PC-9 (cell line): ENCODE results near the gene TPI1. TPM values are rescaled to one million over a fixed set of nuclear protein-coding genes. Genes with fewer than 3 reads are reported as not detected.
A peak's percentile ranks its signal among the peaks of the same experiment; 100 is the strongest.

Source experiments
- BruUV-seq: library from RNA; stranded (reverse); fragments of 400-500 nt; replicated peaks from 2 replicates; lab custom pipeline; 2021; lab: Mats Ljungman, UMichigan
- CTCF ChIA-PET: fragments of 300-600 bp; sonication (Branson Sonifier 250); formaldehyde crosslinking; loops from one replicate; lab custom pipeline; 2022; ENCODE audit warnings: antibody characterized with exemption; lab: Charles Lee
- POLR2A ChIA-PET: fragments of 300-600 bp; sonication (Branson Sonifier 250); formaldehyde crosslinking; loops from one replicate; lab custom pipeline; 2022; ENCODE audit warnings: antibody characterized with exemption; ENCODE audit not compliant: unreplicated experiment; lab: Charles Lee
- DNase-seq, 2 experiments: peaks; one replicate each; pipeline versions ENCODE4 v3.0.0 to v3.0.0-alpha.2; 2015 to 2022; ENCODE audit warnings: mixed read lengths in 1 of 2
- H2AFZ ChIP-seq: fragments of 200-600 bp; sonication (generic); 2 replicates; pipeline ENCODE4 v1.8.1; 2017; ENCODE audit warnings: antibody characterized with exemption
- H3F3A ChIP-seq: fragments of 200-600 bp; sonication (generic); 2 replicates; pipeline ENCODE4 v1.8.1; 2017; ENCODE audit warnings: antibody characterized with exemption, mild to moderate bottlenecking, low read depth; ENCODE audit not compliant: insufficient read depth
- H3K27ac ChIP-seq: fragments of 200-600 bp; sonication (generic); 2 replicates; pipeline ENCODE4 v1.6.1; 2016; ENCODE audit warnings: mixed run types
- H3K27me3 ChIP-seq: fragments of 200-600 bp; sonication (generic); 2 replicates; pipeline ENCODE4 v1.6.1; 2016; ENCODE audit warnings: low read depth, mixed run types; ENCODE audit not compliant: insufficient read depth
- H3K36me3 ChIP-seq: fragments of 200-600 bp; sonication (generic); 2 replicates; pipeline ENCODE4 v1.6.1; 2016; ENCODE audit warnings: low read depth, mixed run types
- H3K4me1 ChIP-seq: fragments of 200-600 bp; sonication (generic); replicated peaks from 2 replicates; pipeline ENCODE4 v1.6.1; 2016; ENCODE audit warnings: mixed run types; ENCODE audit not compliant: insufficient read depth
- H3K4me2 ChIP-seq: fragments of 200-600 bp; sonication (generic); 2 replicates; pipeline ENCODE4 v1.6.1; 2017; ENCODE audit warnings: mixed run types
- H3K4me3 ChIP-seq: fragments of 200-600 bp; sonication (generic); 2 replicates; pipeline ENCODE4 v1.6.1; 2016; ENCODE audit warnings: mixed run types
- H3K79me2 ChIP-seq: fragments of 200-600 bp; sonication (generic); 2 replicates; pipeline ENCODE4 v1.6.1; 2017; ENCODE audit warnings: low read depth, mixed run types
- H3K9me2 ChIP-seq: fragments of 200-600 bp; sonication (generic); 2 replicates; pipeline ENCODE4 v1.8.1; 2017; ENCODE audit warnings: mild to moderate bottlenecking; ENCODE audit not compliant: insufficient read depth
- H3K9me3 ChIP-seq: fragments of 200-600 bp; sonication (generic); 2 replicates; pipeline ENCODE4 v1.8.1; 2016; ENCODE audit warnings: low read depth; ENCODE audit not compliant: insufficient read depth
- H4K20me1 ChIP-seq: fragments of 200-600 bp; sonication (generic); 2 replicates; pipeline ENCODE4 v1.8.1; 2017; ENCODE audit not compliant: insufficient read depth
- EZH2 ChIP-seq: fragments of 200-600 bp; sonication (generic); IDR thresholded peaks from 2 replicates; pipeline ENCODE4 v1.8.0; 2017; ENCODE audit warnings: antibody characterized with exemption, low read depth
- intact Hi-C: fragments of 100-400 bp; cut with micrococcal nuclease; formaldehyde crosslinking; loops from one replicate; pipeline ENCODE4 v1.10.0; 2022; ENCODE audit not compliant: unreplicated experiment
- total RNA-seq: library from RNA; stranded (reverse); gene quantifications from 2 replicates; pipeline ENCODE4 v1.2.3, GENCODE V29; 2021
- TF ChIP-seq, protein P1 (sequence below): fragments of 200-600 bp; sonication (generic); conservative IDR thresholded peaks from 2 replicates; pipeline ENCODE4 v1.6.1; 2017; ENCODE audit warnings: mixed run types, antibody characterized with exemption, mild to moderate bottlenecking, moderate library complexity

The TPI1 gene
- total RNA-seq, 1 experiment from 2014 or later = 1,199 TPM

DNA sequence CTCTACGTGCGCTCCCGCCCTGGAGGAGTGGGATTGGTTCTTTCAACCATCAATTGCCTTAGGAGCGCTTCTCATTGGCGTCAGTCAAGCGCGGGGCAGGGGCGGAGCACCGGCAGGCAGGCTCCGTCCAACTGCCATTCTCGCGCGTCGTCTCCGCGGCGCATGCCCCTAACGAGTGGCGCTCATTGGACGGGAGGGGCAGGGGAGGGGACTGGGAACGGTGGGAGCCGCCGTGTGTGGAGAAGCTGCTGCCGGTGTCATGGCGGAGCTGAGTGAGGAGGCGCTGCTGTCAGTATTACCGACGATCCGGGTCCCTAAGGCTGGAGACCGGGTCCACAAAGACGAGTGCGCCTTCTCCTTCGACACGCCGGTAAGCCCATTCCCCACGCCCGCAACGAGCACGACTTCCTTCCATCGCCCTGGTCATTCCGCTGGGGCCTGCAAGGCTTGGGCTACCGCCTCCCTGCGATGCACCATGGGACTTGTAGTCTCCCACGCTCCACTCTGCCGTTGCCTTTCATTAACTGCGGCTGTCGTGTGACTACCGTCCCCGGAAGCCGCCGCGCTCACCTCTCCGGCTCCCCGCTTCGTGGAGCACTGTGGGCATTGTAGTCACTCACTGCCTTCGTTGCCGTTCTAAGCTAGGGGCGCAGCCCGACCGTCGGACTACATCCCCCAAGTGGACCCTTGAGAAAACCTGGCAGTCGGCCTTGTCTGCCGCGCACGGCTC is 15.2 kb upstream of the TPI1 start, which contains the start of gene USP5:
Gene USP5, plus strand, starts transcription at position 230 of the 730 bp plus-strand sequence. Its CDS starts 30 bp downstream, at position 260.
- peaks cover 14% of the 10 kb centered on the region for H3K36me3 ChIP-seq
- H3K4me3 ChIP-seq = peak within 1 kb of the TSS; percentile 83
- no peaks in the 10 kb centered on the region for H3K9me2 ChIP-seq
- H3K27me3 ChIP-seq = no peaks in the 10 kb centered on the region
- DNase-seq = peak; percentile 99 to 100
- peaks cover 24% of the 10 kb centered on the region; the same call in 1 of the 2 replicates for H3F3A ChIP-seq
- CTCF ChIA-PET = interaction anchor here (0.6 to 2.0 kb wide), 14 partner anchors 16 to 294 kb away, joined by 3 to 17 read pairs (median 6); partner anchors contain the start of genes MLF2, PTMS, SPSB2 and ZNF384
- H2AFZ ChIP-seq = peak within 1 kb of the TSS; percentile 91
- H3K27ac ChIP-seq = peak within 1 kb of the TSS; percentile 69
- POLR2A ChIA-PET = interaction anchor here (0.5 to 3.1 kb wide), 18 partner anchors 16 to 801 kb away, joined by 3 to 31 read pairs (median 4); partner anchors contain the start of genes C12orf57, COPS7A, LPCAT3 and PTMS
- peak within 1 kb of the TSS; percentile 96 for H3K4me2 ChIP-seq
- H4K20me1 ChIP-seq = peaks cover 10% of the 10 kb centered on the region; the same call in 1 of the 2 replicates
- peaks cover 48% of the 10 kb centered on the region for H3K79me2 ChIP-seq
- no peak for TF ChIP-seq EZH2
- TF ChIP-seq, protein P1, sequence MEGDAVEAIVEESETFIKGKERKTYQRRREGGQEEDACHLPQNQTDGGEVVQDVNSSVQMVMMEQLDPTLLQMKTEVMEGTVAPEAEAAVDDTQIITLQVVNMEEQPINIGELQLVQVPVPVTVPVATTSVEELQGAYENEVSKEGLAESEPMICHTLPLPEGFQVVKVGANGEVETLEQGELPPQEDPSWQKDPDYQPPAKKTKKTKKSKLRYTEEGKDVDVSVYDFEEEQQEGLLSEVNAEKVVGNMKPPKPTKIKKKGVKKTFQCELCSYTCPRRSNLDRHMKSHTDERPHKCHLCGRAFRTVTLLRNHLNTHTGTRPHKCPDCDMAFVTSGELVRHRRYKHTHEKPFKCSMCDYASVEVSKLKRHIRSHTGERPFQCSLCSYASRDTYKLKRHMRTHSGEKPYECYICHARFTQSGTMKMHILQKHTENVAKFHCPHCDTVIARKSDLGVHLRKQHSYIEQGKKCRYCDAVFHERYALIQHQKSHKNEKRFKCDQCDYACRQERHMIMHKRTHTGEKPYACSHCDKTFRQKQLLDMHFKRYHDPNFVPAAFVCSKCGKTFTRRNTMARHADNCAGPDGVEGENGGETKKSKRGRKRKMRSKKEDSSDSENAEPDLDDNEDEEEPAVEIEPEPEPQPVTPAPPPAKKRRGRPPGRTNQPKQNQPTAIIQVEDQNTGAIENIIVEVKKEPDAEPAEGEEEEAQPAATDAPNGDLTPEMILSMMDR = no peak
- intact Hi-C loops = loop anchor here (1.0 to 5.0 kb wide), 11 partner anchors 15 to 285 kb away; partner anchors contain the start of genes LRRC23, MLF2, NOP2 and PTMS
- no peaks in the 10 kb centered on the region for H3K9me3 ChIP-seq
- BruUV-seq = no TSS peak
- peaks cover 25% of the 10 kb centered on the region for H3K4me1 ChIP-seq

DNA sequence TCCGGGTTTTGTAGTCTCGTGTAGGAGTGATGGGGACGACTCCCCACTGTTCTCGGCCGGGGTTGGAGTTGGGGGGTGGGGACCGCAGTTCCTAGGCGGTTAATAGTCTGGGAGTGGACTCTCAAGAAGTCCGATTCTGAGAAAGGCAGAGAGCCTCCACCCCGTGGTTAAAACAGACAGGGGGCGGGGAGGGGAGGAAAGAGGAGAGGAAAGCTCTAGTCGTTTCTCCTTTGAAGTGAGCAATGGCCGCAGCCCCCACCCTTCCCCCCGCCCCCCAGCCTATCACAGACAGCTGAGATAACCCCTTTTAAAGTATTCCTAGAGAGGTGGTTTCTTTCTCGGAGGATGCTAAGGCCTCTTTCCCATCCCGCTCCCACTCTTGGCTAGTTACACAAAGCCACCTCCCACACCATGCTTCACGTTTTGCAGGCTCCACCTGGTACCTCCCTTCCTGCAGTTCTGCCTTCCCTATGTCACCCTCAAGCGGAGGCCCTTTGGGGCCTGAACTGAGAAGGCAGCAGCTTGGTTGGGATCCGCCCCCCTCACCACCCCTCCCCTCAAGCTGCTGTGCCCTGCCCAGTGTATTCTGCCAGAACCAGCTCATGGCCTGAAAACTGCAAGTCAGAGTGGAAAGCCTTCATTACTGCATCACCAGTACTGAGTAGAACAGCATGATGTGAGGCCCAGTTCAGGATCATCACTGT is 14.5 kb upstream of the TPI1 start:
- H3K9me2 ChIP-seq = no peaks in the 10 kb centered on the region
- TF ChIP-seq, protein P1 = no peak
- TF ChIP-seq EZH2 = no peak
- CTCF ChIA-PET = interaction anchor here (0.5 to 2.0 kb wide), 14 partner anchors 17 to 295 kb away, joined by 3 to 10 read pairs (median 5); partner anchors contain the start of genes MLF2, SPSB2 and ZNF384
- POLR2A ChIA-PET = interaction anchor here (0.5 to 3.1 kb wide), 17 partner anchors 14 to 864 kb away, joined by 3 to 31 read pairs (median 4); partner anchors contain the start of genes C12orf57, COPS7A, MLF2 and PTMS
- peaks cover 19% of the 10 kb centered on the region for H3K36me3 ChIP-seq
- BruUV-seq = no TSS peak
- H4K20me1 ChIP-seq = peaks cover 10% of the 10 kb centered on the region; the same call in 1 of the 2 replicates
- H3F3A ChIP-seq = peaks cover 24% of the 10 kb centered on the region; the same call in 1 of the 2 replicates
- no peaks in the 10 kb centered on the region for H3K27me3 ChIP-seq
- H2AFZ ChIP-seq = peak overlapping the region; percentile 55; the same call in 1 of the 2 replicates
- H3K4me3 ChIP-seq = peak overlapping the region; percentile 83
- H3K9me3 ChIP-seq = no peaks in the 10 kb centered on the region
- peak overlapping the region; percentile 96 for H3K4me2 ChIP-seq
- peak; percentile 75 to 88 for DNase-seq
- peaks cover 48% of the 10 kb centered on the region for H3K79me2 ChIP-seq
- intact Hi-C loops = loop anchor here (1.0 to 5.0 kb wide), 8 partner anchors 14 to 286 kb away; partner anchors contain the start of genes LRRC23, MLF2, NOP2 and PTMS
- peaks cover 25% of the 10 kb centered on the region for H3K4me1 ChIP-seq
- peak overlapping the region; percentile 66 for H3K27ac ChIP-seq
